Measurements from ENCODE around the gene FCMR. TPM values are rescaled to one million over a fixed set of nuclear protein-coding genes. Genes with fewer than 3 reads are reported as not detected.

The FCMR gene
- polyA plus RNA-seq, 3 donors: 1.9 to 3.0 (median 2.2) TPM

DNA sequence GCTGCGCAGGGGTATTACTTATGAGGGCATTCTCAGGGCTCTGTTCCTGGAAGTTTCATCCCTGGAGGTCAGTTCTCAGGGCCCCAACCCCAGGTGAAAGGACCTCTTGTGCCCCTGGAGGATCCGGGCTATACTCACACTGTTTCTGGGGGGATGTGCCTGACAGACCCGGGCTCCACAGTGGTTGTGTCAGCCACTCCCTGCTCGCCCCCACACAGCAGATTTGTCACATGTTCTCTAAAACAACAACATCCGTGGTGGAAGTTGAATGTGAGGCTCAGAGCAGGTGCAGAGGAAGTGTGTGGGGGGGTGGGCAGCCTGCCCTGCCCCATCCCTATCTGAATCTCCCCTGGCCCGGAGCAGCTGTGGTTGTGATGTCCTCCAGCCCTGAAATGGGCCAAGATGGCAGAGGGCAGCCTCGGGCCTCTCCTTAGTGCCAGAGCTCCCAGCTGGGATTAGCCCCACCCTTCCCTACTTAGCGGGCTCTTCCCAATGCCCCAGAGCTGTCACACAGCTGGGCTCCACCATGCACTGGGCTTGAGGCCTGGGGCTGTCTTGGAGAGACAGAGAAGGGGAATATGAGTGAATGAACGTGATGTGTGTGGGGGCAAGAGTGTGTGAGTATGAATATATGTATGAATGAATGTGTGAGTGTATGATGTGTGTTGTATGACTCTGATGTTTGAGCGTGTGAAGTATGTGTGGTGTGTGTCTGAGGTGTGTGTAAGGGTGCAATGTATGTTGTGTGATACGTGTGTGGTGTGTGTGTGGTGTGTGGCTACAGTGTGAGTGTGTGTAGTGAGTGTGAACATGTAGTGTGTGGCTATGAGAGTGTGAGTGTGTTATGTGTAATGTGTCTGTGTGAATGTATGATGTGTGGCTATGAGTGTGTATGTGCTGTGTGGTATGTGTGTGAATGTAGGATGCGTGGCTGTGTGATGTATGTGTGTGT is 1.5 kb upstream of the FCMR start:
- Histone ChIP-seq H3K36me3 (replicated peaks in 1 of 2; ENCODE audit: control insufficient read depth in 1 of 2, insufficient read depth in 2 of 2, low read length in 2 of 2) (no peaks in the 10 kb centered on the region), H4K20me1 (ENCODE audit: insufficient read depth, low read length) (no peaks in the 10 kb centered on the region), H3K4me1 (ENCODE audit: control insufficient read depth in 1 of 2, insufficient read depth in 2 of 2, low read length in 2 of 2) (peaks cover 66 to 71% of the 10 kb centered on the region in 2 donors), H3K27ac (ENCODE audit: low read depth in 1 of 2, low read length in 2 of 2) (peak overlapping the region; percentile 50 to 67), H3K4me2 (replicated peaks; ENCODE audit: extremely low read depth, low read length, poor library complexity, severe bottlenecking) (no peak overlapping the region), H3K27me3 (ENCODE audit: control insufficient read depth in 2 of 2, insufficient read depth in 2 of 2, low read length in 2 of 2) (no peaks in the 10 kb centered on the region), H3K9ac (ENCODE audit: insufficient read depth, low read length, poor library complexity, severe bottlenecking) (no peak overlapping the region), H3K9me3 (replicated peaks in 1 of 2; ENCODE audit: control insufficient read depth in 1 of 2, insufficient read depth in 1 of 2, low read length in 2 of 2) (no peaks in the 10 kb centered on the region), H3K79me2 (ENCODE audit: insufficient read depth, low read length) (no peaks in the 10 kb centered on the region), H3K4me3 (replicated peaks in 1 of 3; ENCODE audit: low read depth in 2 of 3, low read length in 3 of 3) (peak overlapping the region in 1 of 3 experiments; percentile 41), H2AFZ (ENCODE audit: insufficient read depth, low read depth, low read length, poor library complexity, severe bottlenecking) (peak overlapping the region; percentile 37)
- DNase-seq: peak in 1 of 3 donors; percentile 12
- TF ChIP-seq CTCF (IDR thresholded peaks at IDR 0.05): no peak
- Mint-ChIP-seq H3K27ac (no peak overlapping the region), H3K36me3 (peaks cover 0 to 2% of the 10 kb centered on the region in 2 donors), H3K4me3 (no peak overlapping the region), H3K4me1 (peaks cover 12% of the 10 kb centered on the region), H3K27me3 (ENCODE audit: low read depth in 3 of 3) (peaks cover 0 to 3% (median 0%) of the 10 kb centered on the region in 3 donors), H3K9me3 (peaks cover 0 to 2% (median 0%) of the 10 kb centered on the region in 7 donors)
- intact Hi-C loops (cut with micrococcal nuclease): no loop called here
- 66% methylated on average over 6 of the region's 12 CpGs for WGBS (ENCODE audit: insufficient coverage)

DNA sequence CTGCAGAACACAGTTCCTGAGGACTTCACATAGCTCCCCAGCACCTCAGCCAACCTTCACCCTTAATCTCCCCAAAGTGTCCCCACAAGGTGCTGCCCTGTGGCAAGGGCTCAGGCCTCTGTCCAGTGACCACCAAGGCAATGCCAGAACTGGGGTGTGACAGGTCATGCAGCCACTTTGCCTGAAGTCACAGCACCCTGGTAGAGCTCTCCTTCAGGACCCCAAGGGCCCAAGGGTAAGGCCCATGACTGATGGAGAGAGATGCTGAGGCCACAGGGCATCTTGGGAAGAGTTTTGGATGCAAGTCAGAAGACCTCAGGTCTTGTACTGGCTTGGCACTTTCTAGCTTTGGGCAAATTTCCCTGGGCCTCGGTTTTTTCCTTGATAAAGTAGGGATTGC is 783 bp upstream of the FCMR start:
- H3K4me1 Mint-ChIP-seq: peaks cover 8% of the 10 kb centered on the region
- no CpG with 5 or more reads among the region's 1 CpG for WGBS (ENCODE audit: insufficient coverage)
- Histone ChIP-seq H3K79me2 (ENCODE audit: insufficient read depth, low read length) (no peaks in the 10 kb centered on the region), H3K27me3 (ENCODE audit: control insufficient read depth in 2 of 2, insufficient read depth in 2 of 2, low read length in 2 of 2) (no peaks in the 10 kb centered on the region), H3K9me3 (replicated peaks in 1 of 2; ENCODE audit: control insufficient read depth in 1 of 2, insufficient read depth in 1 of 2, low read length in 2 of 2) (no peaks in the 10 kb centered on the region), H3K9ac (ENCODE audit: insufficient read depth, low read length, poor library complexity, severe bottlenecking) (peak overlapping the region; percentile 1), H2AFZ (ENCODE audit: insufficient read depth, low read depth, low read length, poor library complexity, severe bottlenecking) (no peak overlapping the region), H3K4me3 (replicated peaks in 1 of 3; ENCODE audit: low read depth in 2 of 3, low read length in 3 of 3) (peak overlapping the region in 1 of 3 experiments; percentile 41), H3K27ac (ENCODE audit: low read depth in 1 of 2, low read length in 2 of 2) (peak overlapping the region; percentile 50 to 67), H3K4me2 (replicated peaks; ENCODE audit: extremely low read depth, low read length, poor library complexity, severe bottlenecking) (peak overlapping the region; percentile 37), H3K36me3 (replicated peaks in 1 of 2; ENCODE audit: control insufficient read depth in 1 of 2, insufficient read depth in 2 of 2, low read length in 2 of 2) (no peaks in the 10 kb centered on the region), H3K4me1 (ENCODE audit: control insufficient read depth in 1 of 2, insufficient read depth in 2 of 2, low read length in 2 of 2) (peaks cover 64 to 67% of the 10 kb centered on the region in 2 donors), H4K20me1 (ENCODE audit: insufficient read depth, low read length) (no peaks in the 10 kb centered on the region)
- H3K36me3 Mint-ChIP-seq: peaks cover 0 to 4% of the 10 kb centered on the region in 2 donors
- H3K9me3 Mint-ChIP-seq: peaks cover 0 to 1% (median 0%) of the 10 kb centered on the region in 7 donors
- no peak for TF ChIP-seq CTCF (IDR thresholded peaks at IDR 0.05)
- peak overlapping the region in 4 of 7 donors; percentile 66 to 82 (median 74) for H3K27ac Mint-ChIP-seq
- peak overlapping the region; percentile 13 to 59 for H3K4me3 Mint-ChIP-seq
- intact Hi-C loops (cut with micrococcal nuclease): no loop called here
- peaks cover 0 to 3% (median 2%) of the 10 kb centered on the region in 3 donors for H3K27me3 Mint-ChIP-seq (ENCODE audit: low read depth in 3 of 3)
- no peak for DNase-seq

Measured in CD14-positive monocyte (primary cell).